NCI-H2227 treated with DMSO at 0.1 percent for 48 hours (cell line): ENCODE results near the gene VAT1.

Experiments
- DNase-seq: peaks from one replicate; lab custom pipeline; 2025; lab: John Stamatoyannopoulos, UW

The VAT1 gene

DNA sequence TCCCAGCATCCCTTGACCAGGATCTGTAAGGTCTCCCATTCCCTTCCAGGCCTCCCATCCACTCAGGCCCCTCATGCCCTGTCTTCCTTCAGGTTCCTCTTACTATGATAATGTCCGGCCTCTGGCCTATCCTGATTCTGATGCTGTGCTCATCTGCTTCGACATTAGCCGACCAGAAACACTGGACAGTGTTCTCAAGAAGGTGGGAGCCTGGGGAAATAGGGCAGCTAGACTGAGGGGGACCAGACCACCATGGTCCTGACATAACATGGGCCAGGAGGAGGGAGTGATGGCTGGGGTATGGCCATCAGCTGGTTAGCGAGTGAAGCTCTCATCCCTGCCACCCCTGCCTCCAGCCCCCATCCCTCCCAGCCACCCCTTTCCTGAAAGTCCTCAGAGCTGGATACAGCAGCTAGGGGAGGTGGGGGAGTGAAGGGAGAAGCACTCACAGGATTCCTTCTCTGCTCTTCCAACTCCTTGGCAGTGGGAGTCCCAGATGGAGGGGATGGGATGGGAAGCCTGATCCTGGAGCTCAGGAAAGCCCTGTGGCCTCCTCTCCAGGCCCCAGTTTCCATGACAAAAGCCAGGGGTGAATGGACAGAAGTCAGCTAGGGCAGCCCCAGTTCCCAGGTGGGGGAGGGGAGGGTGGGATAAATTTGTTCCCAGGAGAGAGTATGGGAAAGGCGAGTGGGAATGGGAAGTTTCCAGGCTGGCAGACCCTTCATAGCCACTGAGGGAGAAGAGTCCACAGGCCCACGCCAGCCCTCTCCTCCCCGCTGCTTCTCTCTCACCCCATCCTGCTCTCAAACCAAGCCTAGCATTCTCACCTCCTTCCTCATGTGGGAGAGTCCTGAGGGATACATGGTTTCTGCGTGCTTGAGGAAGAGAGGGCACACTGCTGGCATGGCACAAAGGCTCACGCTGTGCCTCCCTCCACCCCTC, 5.2 kb upstream of the VAT1 start:
- no peak for DNase-seq

DNA sequence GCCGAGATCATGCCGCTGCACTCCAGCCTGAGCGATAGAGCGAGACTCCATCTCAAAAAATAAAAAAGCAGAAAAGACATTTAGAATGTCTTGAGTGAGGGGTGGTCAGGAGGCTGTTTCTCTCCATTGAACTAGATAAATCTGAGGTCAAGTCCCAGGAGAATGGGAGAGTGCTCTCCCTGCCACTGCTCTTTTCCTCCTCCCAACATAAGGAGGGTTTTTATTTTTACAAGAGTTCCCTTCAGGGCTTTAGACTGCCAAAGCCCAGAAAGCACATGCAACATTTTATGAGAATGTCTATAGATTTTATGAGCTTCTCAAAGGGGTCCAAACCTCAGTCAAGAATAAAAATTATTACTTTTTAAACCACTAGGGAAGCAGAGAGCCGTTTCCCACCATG, 4.4 kb upstream of the VAT1 start:
- DNase-seq = no peak

DNA sequence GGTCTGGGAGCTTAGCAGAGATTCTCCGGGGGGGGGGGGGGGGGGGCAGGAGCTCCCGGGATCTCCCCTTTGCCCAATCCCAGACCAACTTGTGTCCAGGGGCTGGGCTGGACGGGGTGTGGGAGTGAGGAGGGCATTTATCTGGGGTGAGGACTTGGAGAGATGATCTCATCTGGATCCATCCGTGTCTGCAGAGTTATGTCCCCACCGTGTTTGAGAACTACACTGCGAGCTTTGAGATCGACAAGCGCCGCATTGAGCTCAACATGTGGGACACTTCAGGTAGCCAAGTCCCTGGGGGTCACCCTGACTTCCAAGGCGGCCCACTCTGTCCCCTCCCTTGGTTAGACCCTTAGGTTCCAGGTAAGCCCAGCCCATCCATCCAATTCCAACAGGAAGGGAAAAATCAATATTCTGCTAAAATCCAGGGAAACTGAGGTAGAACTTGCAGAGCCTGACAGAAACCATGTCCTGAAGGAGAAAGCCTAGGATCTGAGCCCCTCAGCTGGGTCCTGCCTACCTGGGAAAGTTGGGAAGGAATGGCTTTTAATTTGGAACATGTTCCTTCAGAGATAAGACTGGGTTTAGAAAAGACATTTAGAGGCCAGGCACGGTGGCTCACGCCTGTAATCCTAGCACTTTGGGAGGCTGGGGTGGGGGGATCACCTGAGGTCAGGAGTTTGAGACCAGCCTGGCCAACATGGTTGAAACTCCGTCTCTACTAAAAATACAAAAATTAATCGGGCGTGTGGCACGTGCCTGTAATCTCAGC, 3.8 kb upstream of the VAT1 start:
- DNase-seq = no peak

DNA sequence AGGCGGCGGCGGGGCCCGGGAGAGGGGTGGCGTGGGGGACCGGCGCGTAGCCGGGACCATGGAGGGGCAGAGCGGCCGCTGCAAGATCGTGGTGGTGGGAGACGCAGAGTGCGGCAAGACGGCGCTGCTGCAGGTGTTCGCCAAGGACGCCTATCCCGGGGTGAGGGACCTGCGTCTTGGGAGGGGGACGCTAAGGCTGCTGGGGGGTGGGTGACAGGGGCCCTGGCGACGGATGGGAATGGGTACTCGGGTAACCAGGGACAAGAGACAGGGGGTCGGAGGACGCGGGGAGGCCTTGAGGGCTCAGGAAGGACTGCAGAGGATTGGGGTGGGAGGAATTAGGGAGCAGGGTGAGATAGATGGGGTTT, 3.1 kb upstream of the VAT1 start:
- DNase-seq = no peak

DNA sequence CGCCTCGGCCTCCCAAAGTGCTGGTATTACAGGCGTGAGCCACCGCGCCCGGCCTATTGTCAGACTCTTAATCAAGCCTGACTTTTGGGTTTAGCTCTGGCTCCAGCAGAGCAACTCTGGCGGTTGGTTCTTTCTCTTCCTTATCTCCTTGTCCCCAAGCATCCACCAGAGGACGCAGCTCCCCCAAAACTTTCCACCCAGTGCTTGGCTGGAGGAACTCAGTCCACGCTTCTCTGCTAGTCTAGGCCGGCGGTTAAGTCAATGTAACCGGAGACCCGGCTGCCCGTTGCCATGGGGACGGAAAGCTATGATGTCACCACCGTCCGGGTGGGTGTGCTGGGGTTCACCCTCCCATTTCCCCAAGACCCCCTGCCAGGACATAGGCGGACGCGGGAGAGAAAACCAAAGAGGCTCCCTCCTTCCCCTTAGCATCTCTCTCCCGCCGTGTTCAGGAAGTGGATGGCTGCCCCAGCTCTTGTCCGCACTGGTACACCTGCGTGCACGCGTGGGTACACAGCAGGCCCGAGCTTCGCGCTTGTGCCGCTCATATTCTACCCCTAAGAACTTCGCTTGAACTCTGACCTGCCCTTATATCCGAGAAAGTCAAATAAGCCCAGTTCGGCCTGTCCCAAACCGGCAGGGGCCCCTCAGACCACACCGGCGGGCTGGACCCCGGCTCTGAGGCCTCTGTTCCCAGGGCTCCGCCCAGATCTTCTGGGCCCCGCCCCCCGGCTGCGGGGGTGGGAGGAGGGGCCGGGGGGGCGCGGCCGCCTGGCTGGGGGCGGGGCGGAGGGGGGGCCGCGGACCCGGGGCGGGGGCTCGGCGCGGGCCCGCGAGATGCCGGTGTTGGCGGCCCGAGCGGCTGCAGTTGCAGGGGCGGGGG, 2.5 kb upstream of the VAT1 start, which contains the start of gene RND2:
Gene RND2 (plus strand): TSS at position 825 of the 883 bp plus-strand sequence. CDS start 117 bp downstream, outside the sequence.
- DNase-seq = peak; percentile 88

DNA sequence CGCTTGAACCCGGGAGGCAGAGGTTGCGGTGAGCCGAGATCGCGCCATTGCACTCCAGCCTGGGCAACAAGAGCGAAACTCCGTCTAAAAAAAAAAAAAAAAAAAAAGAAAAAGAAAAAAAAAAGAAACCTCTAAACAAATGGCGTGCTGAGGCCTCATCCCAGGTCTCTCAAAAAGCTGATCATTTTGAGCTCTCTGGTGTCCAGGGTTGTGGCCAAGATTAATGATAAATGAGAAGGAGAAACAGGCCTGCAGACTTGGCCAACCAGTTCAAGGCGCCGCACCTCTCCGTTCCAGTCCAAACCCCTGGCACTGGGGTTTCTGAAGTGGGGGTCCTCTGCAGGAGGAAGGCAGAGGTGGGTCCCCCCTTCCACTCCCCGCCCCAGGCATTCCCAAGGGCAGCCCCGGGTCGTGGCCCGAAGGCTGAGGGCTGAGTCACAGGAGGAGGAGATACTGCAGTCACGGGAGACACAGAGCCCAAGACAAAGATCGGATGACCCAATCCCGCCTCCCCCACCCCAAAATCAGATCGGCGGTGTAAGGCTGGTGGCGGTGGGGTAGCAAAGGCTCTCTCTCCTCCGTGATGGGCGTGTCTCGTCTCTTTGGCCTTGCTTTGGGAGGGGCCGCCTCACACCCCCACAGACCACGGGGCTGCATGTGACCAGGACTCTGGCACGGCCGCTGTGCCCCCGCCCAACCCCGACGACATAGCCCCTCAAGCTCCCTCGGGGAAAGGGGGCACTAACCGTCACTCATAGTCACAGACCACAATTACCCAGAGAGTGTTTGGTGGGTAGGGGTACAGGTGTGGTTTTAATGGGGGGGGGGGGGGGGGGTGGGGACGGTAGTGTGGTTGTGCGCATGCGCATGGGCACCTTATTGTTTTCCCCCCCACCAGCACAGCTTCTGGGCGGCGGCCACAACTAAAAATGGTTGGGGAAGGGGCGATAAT, 1.1 kb downstream of the VAT1 start:
- DNase-seq = peak; percentile 49

DNA sequence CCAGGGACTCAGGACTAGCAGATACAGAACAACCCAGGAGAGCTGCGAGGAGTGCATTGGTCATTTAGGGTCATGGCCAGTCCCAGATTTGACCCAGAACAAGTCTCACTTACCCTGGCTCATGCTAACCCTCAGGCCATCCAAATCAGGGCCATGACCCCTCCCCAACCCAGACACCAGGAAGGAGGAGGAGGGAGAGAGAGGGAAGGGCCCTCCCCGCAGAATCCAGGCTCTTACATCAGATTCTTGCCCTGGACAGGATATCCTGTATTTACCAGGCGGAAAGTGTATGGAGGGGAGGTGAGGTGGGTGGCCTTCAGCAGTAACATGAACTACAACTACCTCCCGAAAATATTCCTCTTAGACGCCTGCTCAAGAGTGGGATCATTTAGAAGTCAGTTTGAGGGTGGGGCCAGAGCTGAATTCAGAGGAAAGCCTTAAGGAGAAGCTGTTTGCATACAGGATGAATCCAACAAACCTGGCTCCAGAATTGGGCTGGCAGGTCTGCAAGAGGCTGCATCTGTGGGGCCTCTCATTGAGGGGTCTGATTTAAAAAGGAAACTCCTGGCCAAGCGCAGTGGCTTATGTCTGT, 2.1 kb downstream of the VAT1 start:
- DNase-seq = no peak

DNA sequence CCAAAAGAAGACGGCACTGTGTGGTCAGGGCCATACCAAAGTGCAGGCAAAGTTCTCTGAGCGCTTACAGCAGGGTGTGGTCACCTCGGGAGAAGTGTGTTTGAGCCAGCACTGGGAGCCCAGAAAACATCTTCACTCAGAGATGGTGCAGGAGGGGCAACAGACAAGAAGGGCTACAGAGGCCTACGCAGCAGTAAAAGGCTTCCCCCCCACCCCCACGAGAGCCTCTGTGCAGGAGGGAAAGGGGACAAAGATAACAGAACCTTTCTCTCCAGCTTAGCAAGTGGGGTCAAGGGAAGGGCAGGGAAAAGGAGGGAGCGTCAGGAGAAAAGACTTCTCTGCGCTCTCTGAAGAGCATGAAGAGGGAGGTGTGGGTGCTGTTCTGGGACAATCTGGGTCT, 2.8 kb downstream of the VAT1 start:
- no peak for DNase-seq

DNA sequence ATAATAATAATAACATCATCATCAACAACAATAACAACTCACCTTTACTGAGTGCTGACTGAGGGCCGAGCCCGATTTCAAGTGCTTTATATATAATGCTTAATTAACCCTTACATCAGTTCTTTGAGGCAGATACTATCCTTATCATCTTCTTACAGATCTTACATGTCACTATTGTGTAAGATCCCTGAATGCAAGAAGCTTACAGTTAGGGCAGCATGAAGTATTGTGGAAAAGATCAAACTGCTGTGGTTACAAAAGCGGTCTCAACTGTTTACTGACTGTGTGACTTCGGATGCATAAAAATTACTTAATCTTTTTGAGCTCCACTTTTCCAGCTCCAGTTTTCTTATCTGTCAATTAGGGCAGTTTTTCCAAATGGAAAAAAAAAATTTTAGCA, 3.3 kb downstream of the VAT1 start:
- no peak for DNase-seq

DNA sequence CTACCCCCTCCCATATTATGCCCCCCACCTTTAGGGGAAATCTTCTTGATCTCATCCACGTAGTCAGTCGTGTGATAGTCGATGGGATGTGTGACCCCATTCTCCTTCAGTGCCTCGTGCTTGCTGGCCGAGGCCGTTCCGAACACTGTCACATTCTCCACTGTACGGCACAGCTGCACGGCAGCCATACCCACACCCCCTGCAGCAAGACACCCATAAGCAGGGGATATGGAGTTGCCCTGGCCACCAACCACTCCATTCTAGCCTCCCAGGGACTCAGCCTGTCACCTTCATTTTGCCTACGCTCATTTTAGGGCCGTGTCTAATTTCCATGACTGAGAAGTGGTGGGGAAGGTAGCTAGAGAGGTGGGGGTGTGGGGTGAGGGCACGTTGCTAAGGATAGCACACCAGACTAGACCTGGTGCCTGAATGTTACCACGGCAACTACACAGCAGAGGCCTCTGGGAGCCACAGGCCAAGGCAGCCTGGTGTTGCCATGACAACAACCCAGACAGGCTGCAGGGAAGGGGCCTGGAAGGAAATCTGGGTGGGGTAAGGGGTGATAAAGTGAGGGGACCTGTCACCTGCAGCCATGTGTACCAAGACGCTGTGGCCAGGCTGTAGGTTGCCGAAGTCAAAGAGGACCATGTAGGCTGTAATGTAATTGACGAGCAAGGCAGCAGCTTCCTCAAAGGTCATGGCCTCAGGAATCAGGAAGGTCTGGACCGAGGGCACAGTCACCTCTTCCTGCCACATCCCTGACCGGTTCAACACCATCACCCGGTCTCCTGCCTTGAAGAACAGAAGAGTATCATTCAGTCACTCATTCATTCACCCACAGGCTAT, 4.0 kb downstream of the VAT1 start:
- peak; percentile 35 for DNase-seq

DNA sequence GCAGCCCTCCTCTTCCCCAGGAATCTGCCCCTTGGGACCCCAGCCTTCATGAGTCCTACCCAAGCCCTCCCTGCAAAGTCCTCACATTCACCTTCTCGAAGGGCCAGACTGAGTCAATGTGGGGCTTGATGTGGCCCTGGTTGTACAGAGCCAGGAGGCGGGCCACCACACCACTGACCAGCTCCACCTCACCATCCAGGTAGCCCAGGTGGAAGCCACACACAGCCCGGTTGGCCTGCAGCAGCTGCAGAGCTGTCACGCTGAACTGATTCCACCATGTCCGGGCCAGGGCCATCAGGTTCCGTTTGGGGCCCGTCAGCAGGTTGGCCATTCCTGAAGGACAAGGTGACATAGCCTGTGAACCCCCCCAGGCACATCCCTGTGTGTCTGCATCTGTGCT, 6.0 kb downstream of the VAT1 start:
- DNase-seq = no peak

DNA sequence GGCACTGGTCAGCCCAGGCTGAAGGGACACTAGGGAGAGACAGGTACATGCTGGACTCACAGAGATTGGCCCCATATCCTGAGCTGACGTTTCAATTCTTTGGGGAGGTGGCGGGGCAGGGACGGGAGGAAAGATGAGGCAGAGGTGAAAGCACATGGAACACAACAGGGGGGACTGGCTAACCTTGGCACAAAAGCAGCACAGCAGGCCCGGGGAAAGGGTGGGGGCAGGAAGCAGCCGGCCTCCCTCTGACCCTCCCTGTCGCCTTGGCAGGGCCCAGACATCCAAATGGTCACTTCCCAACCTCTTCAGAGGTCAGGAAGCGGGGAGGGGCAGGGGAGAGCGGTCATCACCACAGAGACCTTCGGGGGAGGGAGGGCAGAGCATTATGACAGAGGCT, 6.6 kb downstream of the VAT1 start:
- DNase-seq = no peak

DNA sequence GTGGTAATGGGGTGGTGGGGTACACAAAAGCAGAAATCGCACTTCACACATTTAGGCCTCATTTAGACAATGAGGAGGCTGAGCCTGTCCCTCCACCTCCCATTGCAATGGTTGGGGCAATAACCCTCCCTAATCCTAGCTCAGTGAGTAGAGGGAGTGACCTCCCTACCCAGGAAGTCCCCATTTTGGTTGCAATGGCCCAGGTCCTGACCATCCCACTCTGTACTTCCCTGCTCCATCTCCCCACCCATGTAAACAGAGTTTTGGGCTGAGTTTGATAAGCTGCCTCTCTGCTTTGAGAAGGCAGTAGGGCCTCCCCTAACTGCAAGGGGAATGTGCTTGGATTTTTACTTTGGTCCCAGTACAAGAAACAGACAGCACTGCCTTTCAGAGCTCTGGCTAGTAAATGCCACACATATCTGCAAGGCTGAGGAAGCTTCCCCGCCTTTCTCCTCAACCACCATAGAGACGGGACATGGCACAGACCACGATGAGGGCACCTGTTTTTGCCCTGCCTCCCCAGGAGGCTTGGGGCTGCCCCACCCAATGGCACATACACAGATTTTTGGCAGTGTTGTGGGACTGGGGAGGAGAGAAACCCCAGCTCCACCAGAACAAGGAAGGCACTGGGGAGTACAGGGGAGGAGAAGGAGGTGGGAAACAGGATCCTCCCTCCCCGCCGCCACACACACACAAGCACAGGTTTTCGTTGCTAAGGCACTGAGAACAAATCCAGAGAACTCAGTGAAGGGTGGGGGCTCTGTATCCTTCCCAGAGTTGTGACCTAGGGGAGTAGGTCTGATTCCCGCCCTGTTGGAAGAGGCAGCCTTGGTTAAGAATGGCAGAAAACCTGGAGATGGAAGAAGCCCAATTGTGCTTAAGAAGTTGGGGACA, 7.3 kb downstream of the VAT1 start:
- DNase-seq = no peak

DNA sequence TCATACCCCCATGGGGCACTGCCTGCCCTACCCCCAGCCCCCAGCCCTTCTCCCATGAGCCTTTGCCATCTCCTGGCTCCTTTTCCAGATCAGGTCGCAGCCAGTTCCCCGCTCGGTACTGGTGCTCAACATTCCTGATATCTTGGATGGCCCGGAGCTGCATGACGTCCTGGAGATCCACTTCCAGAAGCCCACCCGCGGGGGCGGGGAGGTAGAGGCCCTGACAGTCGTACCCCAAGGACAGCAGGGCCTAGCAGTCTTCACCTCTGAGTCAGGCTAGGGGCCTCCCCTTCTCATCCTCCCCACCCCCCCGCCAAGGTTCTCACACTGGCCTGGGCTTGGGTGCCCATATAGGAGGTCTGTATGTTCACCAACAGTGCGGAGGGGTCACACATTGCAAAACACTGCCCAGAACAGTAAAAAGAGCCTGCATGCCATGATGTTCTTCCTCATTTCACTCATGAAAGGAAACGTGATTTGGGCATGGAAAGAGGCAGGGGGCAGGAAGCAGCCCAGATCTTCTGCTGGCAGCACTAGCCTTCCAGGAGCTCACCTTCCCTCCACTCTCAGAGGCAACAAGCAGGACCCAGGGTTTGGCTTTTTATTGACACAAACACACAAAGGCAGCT, 8.1 kb downstream of the VAT1 start:
- no peak for DNase-seq

DNA sequence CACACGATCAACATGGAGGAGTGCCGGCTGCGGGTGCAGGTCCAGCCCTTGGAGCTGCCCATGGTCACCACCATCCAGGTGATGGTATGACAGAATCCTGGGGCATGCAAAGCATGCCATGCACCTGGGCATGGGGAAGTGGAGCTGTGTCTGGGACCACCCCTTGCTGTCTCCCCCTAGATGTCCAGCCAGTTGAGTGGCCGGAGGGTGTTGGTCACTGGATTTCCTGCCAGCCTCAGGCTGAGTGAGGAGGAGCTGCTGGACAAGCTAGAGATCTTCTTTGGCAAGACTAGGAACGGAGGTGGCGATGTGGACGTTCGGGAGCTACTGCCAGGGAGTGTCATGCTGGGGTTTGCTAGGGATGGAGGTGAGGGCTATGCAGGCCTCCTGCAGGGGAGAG, 8.9 kb downstream of the VAT1 start:
- DNase-seq = no peak

DNA sequence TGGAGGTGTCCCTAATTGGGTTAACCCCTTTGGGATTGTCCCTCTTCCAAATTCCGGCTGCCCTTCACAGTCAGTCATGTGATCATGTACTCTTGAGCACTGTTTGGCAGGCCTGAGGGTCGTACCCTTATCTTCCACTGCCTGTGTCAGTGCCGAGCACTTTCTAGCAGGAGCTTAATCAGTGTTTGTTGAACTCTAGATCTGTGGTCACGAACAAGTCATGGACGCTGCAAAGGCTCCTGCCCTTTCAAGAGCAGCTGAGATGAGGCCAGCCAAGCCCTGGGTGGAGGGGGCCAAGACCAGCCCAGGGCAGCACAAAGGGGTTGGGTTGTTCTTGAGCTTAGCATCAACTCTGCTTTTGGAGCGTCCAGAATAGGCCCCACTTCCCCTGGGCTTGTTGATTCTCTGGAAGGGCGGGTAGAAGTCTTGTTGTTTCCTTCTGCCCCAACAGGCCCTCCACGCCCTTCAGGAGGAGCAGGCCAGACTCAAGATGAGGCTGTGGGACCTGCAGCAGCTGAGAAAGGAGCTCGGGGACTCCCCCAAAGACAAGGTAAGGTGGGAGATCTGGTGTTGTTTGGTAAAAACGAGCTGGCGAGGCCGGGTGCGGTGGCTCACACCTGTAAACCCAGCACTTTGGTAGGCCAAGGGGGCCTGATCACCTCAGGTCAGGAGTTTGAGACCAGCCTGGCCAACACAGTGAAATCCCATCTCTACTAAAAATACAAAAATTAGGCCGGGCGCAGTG, 10.3 kb downstream of the VAT1 start:
- no peak for DNase-seq

DNA sequence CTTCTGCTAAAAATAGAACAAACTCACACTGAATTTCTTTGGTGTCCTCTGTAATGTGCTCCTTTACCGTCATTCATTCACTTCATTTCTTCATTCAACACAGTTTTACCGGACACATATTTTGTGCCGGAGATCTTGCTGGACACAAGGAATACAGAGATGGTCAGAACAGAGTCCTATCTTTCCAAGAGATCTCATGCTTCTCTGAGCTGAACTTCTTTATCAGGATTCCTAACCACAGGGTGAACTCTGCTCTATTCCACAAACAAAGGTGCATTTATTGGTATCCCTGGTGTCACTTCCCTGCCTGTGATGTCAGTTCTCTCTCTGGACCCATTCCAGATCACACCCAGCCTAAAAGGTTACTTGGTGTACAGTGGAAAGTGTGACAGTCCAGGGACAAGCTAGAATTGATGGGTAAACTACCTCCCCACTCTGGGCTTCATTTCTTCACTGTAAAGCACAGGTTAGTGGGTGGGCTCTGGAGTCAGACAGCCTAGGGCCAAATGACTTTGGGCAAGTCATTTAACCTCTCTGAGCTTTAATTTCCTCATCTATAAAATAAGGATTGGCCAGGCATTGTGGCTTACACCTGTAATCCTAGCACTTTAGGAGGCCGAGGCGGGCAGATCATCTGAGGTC, 11.4 kb downstream of the VAT1 start:
- DNase-seq = no peak
